ENCODE measurements around the gene PIK3C2G. TPM values are rescaled to one million over a fixed set of nuclear protein-coding genes. Genes with fewer than 3 reads are reported as not detected.

PIK3C2G gene
- polyA plus RNA-seq, 2 of the 4 experiments (the other 2 are of a cell fraction) = 0.01 TPM; not detected in 1

GRCh38 chr12:18296201-18296908 lies 35.0 kb downstream of the PIK3C2G start:
- TF ChIP-seq EP300 (IDR thresholded peaks at IDR 0.05) (no peak), FOXS1 (CRISPR knock-in tag; IDR thresholded peaks at IDR 0.05) (no peak), FOSL2 (IDR thresholded peaks at IDR 0.05) (no peak), FOSL2 (CRISPR knock-in tag; IDR thresholded peaks at IDR 0.05) (no peak), CHD4 (IDR thresholded peaks at IDR 0.05; ENCODE audit: borderline replicate concordance) (no peak), EHMT2 (IDR thresholded peaks at IDR 0.05; ENCODE audit: low read depth) (no peak), ATOH8 (CRISPR knock-in tag; IDR thresholded peaks at IDR 0.05; ENCODE audit: low read depth) (no peak), NPAS2 (CRISPR knock-in tag; IDR thresholded peaks at IDR 0.05; ENCODE audit: borderline replicate concordance) (no peak), BHLHE40 (IDR thresholded peaks at IDR 0.05; ENCODE audit: low read depth, low read length) (no peak), ZC3H11A (IDR thresholded peaks at IDR 0.05) (no peak), HOXB5 (CRISPR knock-in tag; IDR thresholded peaks at IDR 0.05) (no peak), GATA3 (IDR thresholded peaks at IDR 0.05; ENCODE audit: borderline replicate concordance) (no peak), MAZ (IDR thresholded peaks at IDR 0.05; ENCODE audit: borderline replicate concordance, low read depth, low read length) (no peak), ZSCAN20 (CRISPR knock-in tag; IDR thresholded peaks at IDR 0.05) (no peak), MAFK (IDR thresholded peaks at IDR 0.05; ENCODE audit: partially characterized antibody) (no peak)
- TF ChIP-seq, protein P1, sequence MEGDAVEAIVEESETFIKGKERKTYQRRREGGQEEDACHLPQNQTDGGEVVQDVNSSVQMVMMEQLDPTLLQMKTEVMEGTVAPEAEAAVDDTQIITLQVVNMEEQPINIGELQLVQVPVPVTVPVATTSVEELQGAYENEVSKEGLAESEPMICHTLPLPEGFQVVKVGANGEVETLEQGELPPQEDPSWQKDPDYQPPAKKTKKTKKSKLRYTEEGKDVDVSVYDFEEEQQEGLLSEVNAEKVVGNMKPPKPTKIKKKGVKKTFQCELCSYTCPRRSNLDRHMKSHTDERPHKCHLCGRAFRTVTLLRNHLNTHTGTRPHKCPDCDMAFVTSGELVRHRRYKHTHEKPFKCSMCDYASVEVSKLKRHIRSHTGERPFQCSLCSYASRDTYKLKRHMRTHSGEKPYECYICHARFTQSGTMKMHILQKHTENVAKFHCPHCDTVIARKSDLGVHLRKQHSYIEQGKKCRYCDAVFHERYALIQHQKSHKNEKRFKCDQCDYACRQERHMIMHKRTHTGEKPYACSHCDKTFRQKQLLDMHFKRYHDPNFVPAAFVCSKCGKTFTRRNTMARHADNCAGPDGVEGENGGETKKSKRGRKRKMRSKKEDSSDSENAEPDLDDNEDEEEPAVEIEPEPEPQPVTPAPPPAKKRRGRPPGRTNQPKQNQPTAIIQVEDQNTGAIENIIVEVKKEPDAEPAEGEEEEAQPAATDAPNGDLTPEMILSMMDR (IDR thresholded peaks at IDR 0.05) = no peak
- Histone ChIP-seq H3K4me3 (peak overlapping the region; percentile 31; the same call in 2 of the 3 replicates), H3K27ac (no peak overlapping the region), H3K4me1 (no peaks in the 10 kb centered on the region), H3K9me3 (no peaks in the 10 kb centered on the region), H3K4me2 (peak overlapping the region; percentile 76)
- CTCF ChIA-PET = no interaction called here
- WGBS (ENCODE audit: missing lambda C conversion rate) = 5% methylated on average over 6 of the region's 6 CpGs
- POLR2A ChIA-PET = no interaction called here
- DNase-seq (ENCODE audit: low read depth in 1 of 2, low spot score in 1 of 2) (no peak), FAIRE-seq (peak; percentile 36), ATAC-seq (0 out of 6 replicates have a peak, but pooled peaks of 1 of the 2 experiments have one; percentile 36)

DNA sequence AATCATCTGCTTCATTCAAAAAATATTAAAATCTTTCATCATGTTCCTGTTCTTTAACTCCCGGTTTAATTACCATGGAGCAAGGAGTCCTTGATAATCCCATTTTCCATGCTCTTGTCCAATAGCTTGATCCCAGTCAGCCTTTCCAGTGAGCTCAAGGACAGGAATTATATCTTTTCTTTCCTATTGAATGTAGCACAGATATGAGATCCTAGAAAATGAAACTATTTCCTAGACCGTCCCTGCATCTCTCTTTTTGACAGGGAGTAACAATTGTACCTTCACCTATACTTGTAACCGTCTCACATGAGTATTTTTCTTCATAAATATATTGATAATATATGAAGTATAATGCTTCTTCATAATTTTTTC lies 35.6 kb downstream of the PIK3C2G start:
- POLR2A ChIA-PET = no interaction called here
- WGBS (ENCODE audit: missing lambda C conversion rate) = 25% methylated on average over 3 of the region's 3 CpGs
- no peak for FAIRE-seq
- Histone ChIP-seq H3K27ac (no peak overlapping the region), H3K4me2 (peak overlapping the region; percentile 76), H3K9me3 (peaks cover 4% of the 10 kb centered on the region; the same call in 1 of the 3 replicates), H3K4me3 (peak overlapping the region; percentile 31; the same call in 2 of the 3 replicates), H3K4me1 (no peaks in the 10 kb centered on the region)
- peak in 1 of 2 experiments; percentile 32; a peak in 2 of 6 replicates for ATAC-seq
- DNase-seq (ENCODE audit: low read depth in 1 of 2, low spot score in 1 of 2) = no peak
- CTCF ChIA-PET = no interaction called here
- TF ChIP-seq HOXB13 (CRISPR knock-in tag; IDR thresholded peaks at IDR 0.05; ENCODE audit: low read depth) (no peak), EHF (CRISPR knock-in tag; IDR thresholded peaks at IDR 0.05) (no peak), ZC3H11A (IDR thresholded peaks at IDR 0.05) (no peak), FOXS1 (CRISPR knock-in tag; IDR thresholded peaks at IDR 0.05) (no peak), FOSL2 (IDR thresholded peaks at IDR 0.05) (no peak), FOSL2 (CRISPR knock-in tag; IDR thresholded peaks at IDR 0.05) (no peak), CEBPB (IDR thresholded peaks at IDR 0.05) (no peak), KDM1A (IDR thresholded peaks at IDR 0.05; ENCODE audit: low read depth) (no peak), RCOR1 (IDR thresholded peaks at IDR 0.05; ENCODE audit: low read depth, low read length) (no peak), KDM5A (IDR thresholded peaks at IDR 0.05) (no peak), ZNF302 (CRISPR knock-in tag; IDR thresholded peaks at IDR 0.05) (no peak)
- TF ChIP-seq, protein P2, sequence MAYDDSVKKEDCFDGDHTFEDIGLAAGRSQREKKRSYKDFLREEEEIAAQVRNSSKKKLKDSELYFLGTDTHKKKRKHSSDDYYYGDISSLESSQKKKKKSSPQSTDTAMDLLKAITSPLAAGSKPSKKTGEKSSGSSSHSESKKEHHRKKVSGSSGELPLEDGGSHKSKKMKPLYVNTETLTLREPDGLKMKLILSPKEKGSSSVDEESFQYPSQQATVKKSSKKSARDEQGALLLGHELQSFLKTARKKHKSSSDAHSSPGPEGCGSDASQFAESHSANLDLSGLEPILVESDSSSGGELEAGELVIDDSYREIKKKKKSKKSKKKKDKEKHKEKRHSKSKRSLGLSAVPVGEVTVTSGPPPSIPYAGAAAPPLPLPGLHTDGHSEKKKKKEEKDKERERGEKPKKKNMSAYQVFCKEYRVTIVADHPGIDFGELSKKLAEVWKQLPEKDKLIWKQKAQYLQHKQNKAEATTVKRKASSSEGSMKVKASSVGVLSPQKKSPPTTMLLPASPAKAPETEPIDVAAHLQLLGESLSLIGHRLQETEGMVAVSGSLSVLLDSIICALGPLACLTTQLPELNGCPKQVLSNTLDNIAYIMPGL (CRISPR knock-in tag; IDR thresholded peaks at IDR 0.05; ENCODE audit: borderline replicate concordance) = no peak
- TF ChIP-seq, protein P3, sequence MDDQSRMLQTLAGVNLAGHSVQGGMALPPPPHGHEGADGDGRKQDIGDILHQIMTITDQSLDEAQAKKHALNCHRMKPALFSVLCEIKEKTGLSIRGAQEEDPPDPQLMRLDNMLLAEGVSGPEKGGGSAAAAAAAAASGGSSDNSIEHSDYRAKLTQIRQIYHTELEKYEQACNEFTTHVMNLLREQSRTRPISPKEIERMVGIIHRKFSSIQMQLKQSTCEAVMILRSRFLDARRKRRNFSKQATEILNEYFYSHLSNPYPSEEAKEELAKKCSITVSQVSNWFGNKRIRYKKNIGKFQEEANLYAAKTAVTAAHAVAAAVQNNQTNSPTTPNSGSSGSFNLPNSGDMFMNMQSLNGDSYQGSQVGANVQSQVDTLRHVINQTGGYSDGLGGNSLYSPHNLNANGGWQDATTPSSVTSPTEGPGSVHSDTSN (IDR thresholded peaks at IDR 0.05) = no peak
- TF ChIP-seq, protein P4, sequence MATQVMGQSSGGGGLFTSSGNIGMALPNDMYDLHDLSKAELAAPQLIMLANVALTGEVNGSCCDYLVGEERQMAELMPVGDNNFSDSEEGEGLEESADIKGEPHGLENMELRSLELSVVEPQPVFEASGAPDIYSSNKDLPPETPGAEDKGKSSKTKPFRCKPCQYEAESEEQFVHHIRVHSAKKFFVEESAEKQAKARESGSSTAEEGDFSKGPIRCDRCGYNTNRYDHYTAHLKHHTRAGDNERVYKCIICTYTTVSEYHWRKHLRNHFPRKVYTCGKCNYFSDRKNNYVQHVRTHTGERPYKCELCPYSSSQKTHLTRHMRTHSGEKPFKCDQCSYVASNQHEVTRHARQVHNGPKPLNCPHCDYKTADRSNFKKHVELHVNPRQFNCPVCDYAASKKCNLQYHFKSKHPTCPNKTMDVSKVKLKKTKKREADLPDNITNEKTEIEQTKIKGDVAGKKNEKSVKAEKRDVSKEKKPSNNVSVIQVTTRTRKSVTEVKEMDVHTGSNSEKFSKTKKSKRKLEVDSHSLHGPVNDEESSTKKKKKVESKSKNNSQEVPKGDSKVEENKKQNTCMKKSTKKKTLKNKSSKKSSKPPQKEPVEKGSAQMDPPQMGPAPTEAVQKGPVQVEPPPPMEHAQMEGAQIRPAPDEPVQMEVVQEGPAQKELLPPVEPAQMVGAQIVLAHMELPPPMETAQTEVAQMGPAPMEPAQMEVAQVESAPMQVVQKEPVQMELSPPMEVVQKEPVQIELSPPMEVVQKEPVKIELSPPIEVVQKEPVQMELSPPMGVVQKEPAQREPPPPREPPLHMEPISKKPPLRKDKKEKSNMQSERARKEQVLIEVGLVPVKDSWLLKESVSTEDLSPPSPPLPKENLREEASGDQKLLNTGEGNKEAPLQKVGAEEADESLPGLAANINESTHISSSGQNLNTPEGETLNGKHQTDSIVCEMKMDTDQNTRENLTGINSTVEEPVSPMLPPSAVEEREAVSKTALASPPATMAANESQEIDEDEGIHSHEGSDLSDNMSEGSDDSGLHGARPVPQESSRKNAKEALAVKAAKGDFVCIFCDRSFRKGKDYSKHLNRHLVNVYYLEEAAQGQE (IDR thresholded peaks at IDR 0.05) = no peak
- TF ChIP-seq, protein P5, sequence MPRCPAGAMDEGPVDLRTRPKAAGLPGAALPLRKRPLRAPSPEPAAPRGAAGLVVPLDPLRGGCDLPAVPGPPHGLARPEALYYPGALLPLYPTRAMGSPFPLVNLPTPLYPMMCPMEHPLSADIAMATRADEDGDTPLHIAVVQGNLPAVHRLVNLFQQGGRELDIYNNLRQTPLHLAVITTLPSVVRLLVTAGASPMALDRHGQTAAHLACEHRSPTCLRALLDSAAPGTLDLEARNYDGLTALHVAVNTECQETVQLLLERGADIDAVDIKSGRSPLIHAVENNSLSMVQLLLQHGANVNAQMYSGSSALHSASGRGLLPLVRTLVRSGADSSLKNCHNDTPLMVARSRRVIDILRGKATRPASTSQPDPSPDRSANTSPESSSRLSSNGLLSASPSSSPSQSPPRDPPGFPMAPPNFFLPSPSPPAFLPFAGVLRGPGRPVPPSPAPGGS (IDR thresholded peaks at IDR 0.05) = no peak
